Ascending aorta (tissue), 2 donors: Measurements from ENCODE around the gene NCKAP5. TPM values are rescaled to one million over a fixed set of nuclear protein-coding genes. Genes with fewer than 3 reads are reported as not detected.
A peak's percentile ranks its signal among the peaks of the same experiment; 100 is the strongest.

Experiments used
- DNase-seq, 2 donors: peaks; one replicate each; pipeline ENCODE4 v3.0.0-alpha.2; 2019; ENCODE audit warnings: low spot score in 2 of 2
- H3K27ac ChIP-seq, 2 donors: fragments of 200-600 bp; sonication (generic); one replicate each; pipeline ENCODE4 v1.5.1; 2016 to 2017; ENCODE audit warnings: mild to moderate bottlenecking in 1 of 2
- H3K27me3 ChIP-seq: fragments of 200-600 bp; sonication (generic); one replicate; pipeline ENCODE4 v1.5.1; 2017
- H3K36me3 ChIP-seq, 2 donors: fragments of 200-600 bp; sonication (generic); one replicate each; pipeline ENCODE4 v1.5.1; 2016
- H3K4me1 ChIP-seq, 2 donors: fragments of 200-600 bp; sonication (generic); one replicate each; pipeline ENCODE4 v1.5.1; 2016 to 2017; ENCODE audit warnings: mild to moderate bottlenecking in 1 of 2
- H3K4me3 ChIP-seq, 2 donors: fragments of 200-600 bp; sonication (generic); one replicate each; pipeline ENCODE4 v1.5.1; 2016 to 2017; ENCODE audit warnings: mild to moderate bottlenecking in 1 of 2
- H3K9me3 ChIP-seq, 2 donors: fragments of 200-600 bp; sonication (generic); one replicate each; pipeline ENCODE4 v1.5.1; 2016
- CTCF ChIP-seq, 3 experiments: fragments of 200-600 bp in 2 of 3; fragments of 450-650 bp in 1 of 3; sonication (generic) in 2 of 3; IDR thresholded peaks; one replicate each; pipeline ENCODE4 v1.5.1; 2016 to 2019; ENCODE audit warnings: antibody characterized with exemption in 3 of 3, mild to moderate bottlenecking in 1 of 3, moderate library complexity in 1 of 3
- intact Hi-C: fragments of 100-400 bp; cut with DNase I; formaldehyde crosslinking; loops from one replicate; pipeline ENCODE4 v1.15.1; 2023
- total RNA-seq: library from RNA; depleted of rRNA; stranded (reverse); fragments of >200 nt; gene quantifications from one replicate; pipeline ENCODE4 v1.1.0, GENCODE V29; 2016

The NCKAP5 gene
- total RNA-seq, 1 donor from 2014 or later, result 0.75 TPM

- no peak for TF ChIP-seq CTCF (IDR thresholded peaks at IDR 0.05)
- Histone ChIP-seq H3K4me1 (peaks cover 0 to 3% of the 10 kb centered on the region in 2 donors), H3K4me3 (no peak overlapping the region), H3K36me3 (no peaks in the 10 kb centered on the region), H3K9me3 (no peaks in the 10 kb centered on the region), H3K27me3 (no peaks in the 10 kb centered on the region), H3K27ac (no peak overlapping the region)
- peak; percentile 8 to 63 for DNase-seq
- intact Hi-C loops, result no loop called here
Measured at GRCh38 chr2:133489641-133490410, 78.4 kb downstream of the NCKAP5 start.

GRCh38 chr2:133489146-133489545 is 79.1 kb downstream of the NCKAP5 start:
- no peak for TF ChIP-seq CTCF (IDR thresholded peaks at IDR 0.05)
- Histone ChIP-seq H3K4me1 (peaks cover 0 to 3% of the 10 kb centered on the region in 2 donors), H3K4me3 (no peak overlapping the region), H3K36me3 (no peaks in the 10 kb centered on the region), H3K27me3 (no peaks in the 10 kb centered on the region), H3K9me3 (no peaks in the 10 kb centered on the region), H3K27ac (no peak overlapping the region)
- DNase-seq, result no peak
- intact Hi-C loops, result no loop called here

GRCh38 chr2:133486771-133487191 is 81.5 kb downstream of the NCKAP5 start:
- no peaks in the 10 kb centered on the region for H3K9me3 ChIP-seq
- no peak overlapping the region for H3K4me3 ChIP-seq
- no peaks in the 10 kb centered on the region for H3K36me3 ChIP-seq
- H3K4me1 ChIP-seq, result peaks cover 0 to 3% of the 10 kb centered on the region in 2 donors
- intact Hi-C loops, result no loop called here
- TF ChIP-seq CTCF (IDR thresholded peaks at IDR 0.05), result no peak
- H3K27ac ChIP-seq, result no peak overlapping the region
- no peak for DNase-seq
- H3K27me3 ChIP-seq, result no peaks in the 10 kb centered on the region

GRCh38 chr2:133485868-133486267 is 82.4 kb downstream of the NCKAP5 start:
- no peak for TF ChIP-seq CTCF (IDR thresholded peaks at IDR 0.05)
- DNase-seq, result no peak
- H3K4me1 ChIP-seq, result peaks cover 0 to 3% of the 10 kb centered on the region in 2 donors
- no peaks in the 10 kb centered on the region for H3K27me3 ChIP-seq
- intact Hi-C loops, result no loop called here
- H3K9me3 ChIP-seq, result no peaks in the 10 kb centered on the region
- no peaks in the 10 kb centered on the region for H3K36me3 ChIP-seq
- H3K27ac ChIP-seq, result no peak overlapping the region
- H3K4me3 ChIP-seq, result no peak overlapping the region

GRCh38 chr2:133484784-133485183 is 83.5 kb downstream of the NCKAP5 start:
- Histone ChIP-seq H3K4me3 (no peak overlapping the region), H3K27ac (no peak overlapping the region), H3K4me1 (no peaks in the 10 kb centered on the region), H3K27me3 (no peaks in the 10 kb centered on the region), H3K9me3 (no peaks in the 10 kb centered on the region), H3K36me3 (no peaks in the 10 kb centered on the region)
- DNase-seq, result no peak
- TF ChIP-seq CTCF (IDR thresholded peaks at IDR 0.05), result no peak
- intact Hi-C loops, result no loop called here
